Hepatocyte (in vitro differentiated cells): ENCODE measurements around the gene PDE4B. TPM values are rescaled to one million over a fixed set of nuclear protein-coding genes. Genes with fewer than 3 reads are reported as not detected.

ENCODE experiments used
- DNase-seq: peaks from one replicate; pipeline ENCODE4 v3.0.0-alpha.2; 2016; ENCODE audit warnings: low spot score
- H2AFZ ChIP-seq: fragments of 200-600 bp; sonication (generic); 2 replicates; pipeline ENCODE4 v1.6.0; 2016; ENCODE audit warnings: antibody characterized with exemption, mild to moderate bottlenecking
- H3K27ac ChIP-seq: fragments of 200-600 bp; sonication (generic); 2 replicates; pipeline ENCODE4 v1.5.1; 2016; ENCODE audit warnings: mild to moderate bottlenecking
- H3K27me3 ChIP-seq: fragments of 200-600 bp; sonication (generic); 2 replicates; pipeline ENCODE4 v1.6.1; 2016
- H3K36me3 ChIP-seq: fragments of 200-600 bp; sonication (generic); replicated peaks from 2 replicates; pipeline ENCODE4 v1.5.1; 2016; ENCODE audit warnings: low read depth; ENCODE audit not compliant: insufficient read depth
- H3K4me1 ChIP-seq: fragments of 200-600 bp; sonication (generic); 2 replicates; pipeline ENCODE4 v1.5.1; 2016; ENCODE audit warnings: mild to moderate bottlenecking, moderate library complexity; ENCODE audit not compliant: insufficient read depth
- H3K4me2 ChIP-seq: fragments of 200-600 bp; sonication (generic); 2 replicates; pipeline ENCODE4 v1.6.0; 2016
- H3K4me3 ChIP-seq: fragments of 200-600 bp; sonication (generic); 2 replicates; pipeline ENCODE4 v1.5.1; 2016; ENCODE audit warnings: mild to moderate bottlenecking
- H3K79me2 ChIP-seq: fragments of 200-600 bp; sonication (generic); 2 replicates; pipeline ENCODE4 v1.6.0; 2017; ENCODE audit warnings: mild to moderate bottlenecking
- H3K9me2 ChIP-seq: fragments of 200-600 bp; sonication (generic); replicated peaks from 2 replicates; pipeline ENCODE4 v1.6.0; 2017; ENCODE audit warnings: mild to moderate bottlenecking; ENCODE audit not compliant: insufficient read depth
- H3K9me3 ChIP-seq: fragments of 200-600 bp; sonication (generic); 2 replicates; pipeline ENCODE4 v1.5.1; 2016; ENCODE audit warnings: low read depth, mild to moderate bottlenecking
- H4K20me1 ChIP-seq: fragments of 200-600 bp; sonication (generic); 2 replicates; pipeline ENCODE4 v1.6.0; 2016; ENCODE audit warnings: mild to moderate bottlenecking; ENCODE audit not compliant: insufficient read depth, poor library complexity, severe bottlenecking
- CTCF ChIP-seq: fragments of 200-600 bp; sonication (generic); IDR thresholded peaks from 2 replicates; pipeline ENCODE4 v1.5.1; 2016; ENCODE audit warnings: antibody characterized with exemption, mild to moderate bottlenecking; ENCODE audit not compliant: poor library complexity
- EZH2 ChIP-seq: fragments of 200-600 bp; sonication (generic); IDR thresholded peaks from 2 replicates; pipeline ENCODE4 v1.6.1; 2016; ENCODE audit warnings: antibody characterized with exemption, mild to moderate bottlenecking, borderline replicate concordance
- EZH2phosphoT487 ChIP-seq: fragments of 200-600 bp; sonication (generic); IDR thresholded peaks from one replicate; pipeline ENCODE4 v1.6.1; 2018; ENCODE audit warnings: antibody characterized with exemption, mild to moderate bottlenecking, low read depth, moderate library complexity; ENCODE audit not compliant: unreplicated experiment, severe bottlenecking
- WGBS: methylation state at CpG from one replicate; pipeline ENCODE4 v1.1.6; 2016; ENCODE audit warnings: low lambda C conversion rate; ENCODE audit errors: missing lambda C conversion rate; 5-methylcytosine and 5-hydroxymethylcytosine counted together
- polyA plus RNA-seq: library from polyadenylated mRNA; unstranded; fragments of >200 nt; fragmentation: Nextera tagmentation; extraction: Ambion mirVana; gene quantifications from 2 replicates; pipeline ENCODE4 v1.2.1, GENCODE V29; 2016
- total RNA-seq: library from RNA; depleted of rRNA; stranded (reverse); fragments of >200 nt; gene quantifications from 2 replicates; pipeline ENCODE4 v1.2.3, GENCODE V29; 2014

The PDE4B gene
- total and polyA plus RNA-seq, 2 experiments from 2014 or later: 1.8 to 3.4 TPM

- Histone ChIP-seq H2AFZ (no peak overlapping the region), H3K4me3 (no peak overlapping the region), H3K27ac (no peak overlapping the region), H3K9me3 (no peaks in the 10 kb centered on the region), H3K9me2 (no peaks in the 10 kb centered on the region), H3K4me1 (no peaks in the 10 kb centered on the region), H4K20me1 (no peaks in the 10 kb centered on the region), H3K4me2 (no peak overlapping the region), H3K36me3 (no peaks in the 10 kb centered on the region), H3K79me2 (no peaks in the 10 kb centered on the region), H3K27me3 (no peaks in the 10 kb centered on the region)
- 74% methylated on average over 7 of the region's 7 CpGs for WGBS
- DNase-seq: no peak
- TF ChIP-seq EZH2 (no peak), CTCF (no peak), EZH2phosphoT487 (no peak)
Measured at GRCh38 chr1:66371233-66372005, 578.7 kb downstream of the PDE4B start.

GRCh38 chr1:66372522-66373101 lies 579.9 kb downstream of the PDE4B start:
- H3K79me2 ChIP-seq: no peaks in the 10 kb centered on the region
- no peak for TF ChIP-seq EZH2phosphoT487
- no peak for TF ChIP-seq CTCF
- no peak for TF ChIP-seq EZH2
- H3K36me3 ChIP-seq: no peaks in the 10 kb centered on the region
- no peak overlapping the region for H3K4me2 ChIP-seq
- no peak overlapping the region for H2AFZ ChIP-seq
- no peaks in the 10 kb centered on the region for H3K4me1 ChIP-seq
- no peak for DNase-seq
- no peak overlapping the region for H3K4me3 ChIP-seq
- H3K9me2 ChIP-seq: no peaks in the 10 kb centered on the region
- H3K27me3 ChIP-seq: no peaks in the 10 kb centered on the region
- no peak overlapping the region for H3K27ac ChIP-seq
- no peaks in the 10 kb centered on the region for H3K9me3 ChIP-seq
- H4K20me1 ChIP-seq: no peaks in the 10 kb centered on the region
- 87% methylated on average over 6 of the region's 6 CpGs for WGBS

- no peaks in the 10 kb centered on the region for H3K79me2 ChIP-seq
- no peak overlapping the region for H3K27ac ChIP-seq
- TF ChIP-seq CTCF: no peak
- no peak for TF ChIP-seq EZH2
- TF ChIP-seq EZH2phosphoT487: no peak
- no peaks in the 10 kb centered on the region for H3K36me3 ChIP-seq
- H3K9me2 ChIP-seq: no peaks in the 10 kb centered on the region
- no peaks in the 10 kb centered on the region for H3K27me3 ChIP-seq
- no peak overlapping the region for H3K4me3 ChIP-seq
- no peak overlapping the region for H3K4me2 ChIP-seq
- DNase-seq: no peak
- H4K20me1 ChIP-seq: no peaks in the 10 kb centered on the region
- no peak overlapping the region for H2AFZ ChIP-seq
- WGBS: 83% methylated on average over 4 of the region's 4 CpGs
- no peaks in the 10 kb centered on the region for H3K4me1 ChIP-seq
- no peaks in the 10 kb centered on the region for H3K9me3 ChIP-seq
Measured at GRCh38 chr1:66373157-66373591, 580.5 kb downstream of the PDE4B start.
